Endodermal cell (in vitro differentiated cells): ENCODE measurements around the gene ZBP1. TPM values are rescaled to one million over a fixed set of nuclear protein-coding genes. Genes with fewer than 3 reads are reported as not detected.

Experiments used
- DNase-seq: peaks from one replicate; pipeline ENCODE4 v3.0.0-alpha.2; 2017
- H3K27ac ChIP-seq: 2 replicates; pipeline ENCODE4 v1.5.1; 2013; ENCODE audit warnings: mild to moderate bottlenecking, low read depth, low read length, moderate library complexity
- H3K27me3 ChIP-seq: 2 replicates; pipeline ENCODE4 v1.6.1; 2013; ENCODE audit warnings: mild to moderate bottlenecking, low read length, moderate library complexity; ENCODE audit not compliant: insufficient read depth, control insufficient read depth, poor library complexity, severe bottlenecking
- H3K36me3 ChIP-seq: 2 replicates; pipeline ENCODE4 v1.7.0; 2013; ENCODE audit warnings: mild to moderate bottlenecking, low read length, moderate library complexity; ENCODE audit not compliant: control insufficient read depth, insufficient read depth
- H3K4me1 ChIP-seq: one replicate; pipeline ENCODE4 v1.7.0; 2013; ENCODE audit warnings: low read length; ENCODE audit not compliant: control insufficient read depth, insufficient read depth
- H3K4me3 ChIP-seq: 2 replicates; pipeline ENCODE4 v1.5.1; 2013; ENCODE audit warnings: mild to moderate bottlenecking, low read length, moderate library complexity
- H3K9ac ChIP-seq: 2 replicates; pipeline ENCODE4 v1.6.1; 2013; ENCODE audit warnings: mild to moderate bottlenecking, low read length, moderate library complexity; ENCODE audit not compliant: poor library complexity, severe bottlenecking; ENCODE audit errors: extremely low read depth
- H3K9me3 ChIP-seq: 2 replicates; pipeline ENCODE4 v1.6.1; 2013; ENCODE audit warnings: mild to moderate bottlenecking, low read length, moderate library complexity; ENCODE audit not compliant: control insufficient read depth
- H3K27ac Mint-ChIP-seq: 2 replicates; pipeline ENCODE4 v1.8.0; 2020; ENCODE audit warnings: mixed read lengths
- H3K27me3 Mint-ChIP-seq: 2 replicates; pipeline ENCODE4 v1.8.0; 2021; ENCODE audit warnings: mild to moderate bottlenecking, mixed read lengths; ENCODE audit not compliant: insufficient read depth
- H3K36me3 Mint-ChIP-seq: 2 replicates; pipeline ENCODE4 v1.8.0; 2020; ENCODE audit warnings: low read depth, mixed read lengths
- H3K4me1 Mint-ChIP-seq: 2 replicates; pipeline ENCODE4 v1.8.0; 2020; ENCODE audit warnings: mixed read lengths
- H3K4me3 Mint-ChIP-seq: 2 replicates; pipeline ENCODE4 v1.8.0; 2020; ENCODE audit warnings: mild to moderate bottlenecking, moderate library complexity, mixed read lengths
- H3K9me3 Mint-ChIP-seq: 2 replicates; pipeline ENCODE4 v1.8.0; 2020; ENCODE audit warnings: mild to moderate bottlenecking, mixed read lengths
- CTCF ChIP-seq: fragments of 200-600 bp; sonication (generic); conservative IDR thresholded peaks from 2 replicates; pipeline ENCODE4 v1.5.0; 2021; ENCODE audit warnings: antibody characterized with exemption, mild to moderate bottlenecking
- WGBS, 2 experiments: methylation state at CpG; one replicate each; pipeline versions ENCODE4 v1.1.5 to v1.1.7; 2013; ENCODE audit warnings: missing lambda C conversion rate in 2 of 2, mixed read lengths in 1 of 2; ENCODE audit not compliant: insufficient coverage in 1 of 2, insufficient read length in 1 of 2; 5-methylcytosine and 5-hydroxymethylcytosine counted together
- total RNA-seq, 2 donors: library from RNA; stranded (reverse); fragmentation: NEBNext Ultra II Directional in 1 of 2; extraction: Animal tissue kit (Norgen Biotek cat#: 25700) in 1 of 2; gene quantifications; 2 replicates in 1 of 2; 3 replicates in 1 of 2; pipeline ENCODE4 v1.2.1, GENCODE V29; 2021

ZBP1 gene
- total RNA-seq, 2 donors from 2014 or later, result not detected

- H3K36me3 ChIP-seq, result no peaks in the 10 kb centered on the region
- DNase-seq, result no peak
- H3K4me3 Mint-ChIP-seq, result no peak overlapping the region
- no peak for TF ChIP-seq CTCF
- no peak overlapping the region for H3K4me3 ChIP-seq
- H3K4me1 ChIP-seq, result no peaks in the 10 kb centered on the region
- no peaks in the 10 kb centered on the region for H3K27me3 Mint-ChIP-seq
- H3K9me3 Mint-ChIP-seq, result no peaks in the 10 kb centered on the region
- H3K27me3 ChIP-seq, result no peaks in the 10 kb centered on the region
- no peak overlapping the region for H3K27ac Mint-ChIP-seq
- H3K9ac ChIP-seq, result no peak overlapping the region
- WGBS, 2 experiments, result 80 to 83% methylated on average over 15 of the region's 15 CpGs
- H3K36me3 Mint-ChIP-seq, result no peaks in the 10 kb centered on the region
- no peak overlapping the region for H3K27ac ChIP-seq
- no peaks in the 10 kb centered on the region for H3K4me1 Mint-ChIP-seq
- H3K9me3 ChIP-seq, result no peaks in the 10 kb centered on the region
Observed at GRCh38 chr20:57558614-57559288, 61.5 kb downstream of the ZBP1 start.

- H3K27me3 ChIP-seq, result no peaks in the 10 kb centered on the region
- no peaks in the 10 kb centered on the region for H3K4me1 Mint-ChIP-seq
- WGBS, 2 experiments, result 87 to 90% methylated on average over 7 to 9 of the region's 9 CpGs
Observed at GRCh38 chr20:57557926-57558613, 62.2 kb downstream of the ZBP1 start.

GRCh38 chr20:57556980-57557274 lies 63.3 kb downstream of the ZBP1 start:
- 84 to 96% methylated on average over 2 to 3 of the region's 3 CpGs for WGBS, 2 experiments
- H3K36me3 Mint-ChIP-seq, result no peaks in the 10 kb centered on the region
- H3K9me3 Mint-ChIP-seq, result no peaks in the 10 kb centered on the region
- Histone ChIP-seq H3K9me3 (no peaks in the 10 kb centered on the region), H3K4me3 (no peak overlapping the region), H3K4me1 (no peaks in the 10 kb centered on the region), H3K9ac (no peak overlapping the region), H3K36me3 (no peaks in the 10 kb centered on the region), H3K27ac (no peak overlapping the region), H3K27me3 (no peaks in the 10 kb centered on the region)
- H3K27ac Mint-ChIP-seq, result no peak overlapping the region
- DNase-seq, result no peak
- H3K4me1 Mint-ChIP-seq, result no peaks in the 10 kb centered on the region
- no peak overlapping the region for H3K4me3 Mint-ChIP-seq
- no peak for TF ChIP-seq CTCF
- H3K27me3 Mint-ChIP-seq, result no peaks in the 10 kb centered on the region

More at GRCh38 chr20:57557926-57558613, 62.2 kb downstream of the ZBP1 start:
- no peaks in the 10 kb centered on the region for H3K4me1 ChIP-seq
- H3K27me3 Mint-ChIP-seq, result no peaks in the 10 kb centered on the region
- H3K4me3 ChIP-seq, result no peak overlapping the region
- no peaks in the 10 kb centered on the region for H3K36me3 ChIP-seq
- no peaks in the 10 kb centered on the region for H3K9me3 Mint-ChIP-seq
- H3K27ac ChIP-seq, result no peak overlapping the region
- H3K9ac ChIP-seq, result no peak overlapping the region
- no peaks in the 10 kb centered on the region for H3K9me3 ChIP-seq
- DNase-seq, result no peak
- TF ChIP-seq CTCF, result no peak
- H3K27ac Mint-ChIP-seq, result no peak overlapping the region
- no peak overlapping the region for H3K4me3 Mint-ChIP-seq
- no peaks in the 10 kb centered on the region for H3K36me3 Mint-ChIP-seq
